Tibial nerve (tissue), 4 donors: ENCODE results near the gene GPR55. TPM values are rescaled to one million over a fixed set of nuclear protein-coding genes. Genes with fewer than 3 reads are reported as not detected.

Experiments used
- DNase-seq, 2 donors: peaks; one replicate each; pipeline ENCODE4 v3.0.0-alpha.2; 2019; ENCODE audit warnings: low spot score in 2 of 2
- H3K27ac ChIP-seq, 4 donors: fragments of 200-600 bp; sonication (generic) in 3 of 4; one replicate each; pipeline ENCODE4 v1.5.1; 2017 to 2019; ENCODE audit warnings: mild to moderate bottlenecking in 1 of 4
- H3K27me3 ChIP-seq, 2 donors: fragments of 200-600 bp; sonication (generic) in 1 of 2; one replicate each; pipeline versions ENCODE4 v1.5.1 to v1.6.0; 2017 to 2019
- H3K36me3 ChIP-seq, 3 donors: fragments of 200-600 bp; sonication (generic); one replicate each; pipeline ENCODE4 v1.5.1; 2018 to 2019
- H3K4me1 ChIP-seq, 4 donors: fragments of 200-600 bp; sonication (generic) in 3 of 4; one replicate each; pipeline ENCODE4 v1.5.1; 2017 to 2019
- H3K4me3 ChIP-seq, 4 donors: fragments of 200-600 bp; sonication (generic) in 3 of 4; one replicate each; pipeline ENCODE4 v1.5.1; 2017 to 2019; ENCODE audit warnings: mild to moderate bottlenecking in 1 of 4, moderate library complexity in 1 of 4
- H3K9me3 ChIP-seq, 4 donors: fragments of 200-600 bp; sonication (generic) in 3 of 4; one replicate each; pipeline ENCODE4 v1.5.1; 2017 to 2019
- CTCF ChIP-seq, 5 experiments: fragments of 200-600 bp in 3 of 5; fragments of 450-650 bp in 2 of 5; sonication (generic) in 3 of 5; IDR thresholded peaks; one replicate each; pipeline ENCODE4 v1.5.1; 2016 to 2019; ENCODE audit warnings: antibody characterized with exemption in 5 of 5, mild to moderate bottlenecking in 3 of 5, moderate library complexity in 2 of 5
- EP300 ChIP-seq, 2 donors: sonication (generic); formaldehyde crosslinking; IDR thresholded peaks; one replicate each; pipeline ENCODE4 v1.6.1; 2017; ENCODE audit warnings: antibody characterized with exemption in 2 of 2, mild to moderate bottlenecking in 1 of 2
- POLR2A ChIP-seq, 2 donors: fragments of 450-650 bp; IDR thresholded peaks; one replicate each; pipeline ENCODE4 v1.6.1; 2017; ENCODE audit warnings: antibody characterized with exemption in 2 of 2, mild to moderate bottlenecking in 2 of 2, moderate library complexity in 2 of 2
- WGBS, 2 donors: methylation state at CpG; one replicate each; pipeline ENCODE4 v1.1.5; 2018; 5-methylcytosine and 5-hydroxymethylcytosine counted together
- total RNA-seq, 4 donors: library from RNA; depleted of rRNA; stranded (reverse); fragments of >200 nt; gene quantifications; one replicate each; pipeline ENCODE4 v1.1.0, GENCODE V29; 2016

Gene GPR55
- total RNA-seq, 4 donors from 2014 or later, result 0.21 TPM; not detected in 3

DNA sequence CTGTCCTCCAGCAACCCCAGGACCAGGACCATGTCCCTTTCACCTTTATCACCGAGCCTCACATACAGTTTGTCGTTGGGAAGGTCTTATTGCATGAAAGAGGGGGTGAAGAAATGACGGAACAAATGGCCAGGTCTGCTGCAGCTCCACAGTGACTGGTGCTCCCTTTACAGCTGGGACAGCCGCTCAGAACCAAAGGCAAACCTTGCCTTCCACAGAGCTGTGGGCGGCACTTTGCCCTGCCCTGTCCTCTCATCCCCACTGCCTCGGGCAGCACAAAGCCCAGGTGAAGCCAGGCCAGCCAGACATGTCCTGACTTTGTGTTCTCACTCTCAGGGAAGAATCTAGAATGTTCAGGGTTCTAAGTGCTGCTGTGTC lies 961 bp downstream of the GPR55 start:
- Histone ChIP-seq H3K27ac (no peak overlapping the region), H3K36me3 (no peaks in the 10 kb centered on the region), H3K4me3 (no peak overlapping the region), H3K4me1 (no peaks in the 10 kb centered on the region), H3K27me3 (no peaks in the 10 kb centered on the region), H3K9me3 (no peaks in the 10 kb centered on the region)
- 70 to 80% methylated on average over 6 of the region's 6 CpGs for WGBS, 2 donors
- TF ChIP-seq EP300 (IDR thresholded peaks at IDR 0.05) (no peak), POLR2A (IDR thresholded peaks at IDR 0.05) (no peak), CTCF (IDR thresholded peaks at IDR 0.05) (no peak)
- DNase-seq, result no peak

- WGBS, 2 donors, result 88 to 91% methylated on average over 16 of the region's 16 CpGs
- H3K27me3 ChIP-seq, result no peaks in the 10 kb centered on the region
Observed at GRCh38 chr2:230922951-230923717, 1.9 kb downstream of the GPR55 start.

DNA sequence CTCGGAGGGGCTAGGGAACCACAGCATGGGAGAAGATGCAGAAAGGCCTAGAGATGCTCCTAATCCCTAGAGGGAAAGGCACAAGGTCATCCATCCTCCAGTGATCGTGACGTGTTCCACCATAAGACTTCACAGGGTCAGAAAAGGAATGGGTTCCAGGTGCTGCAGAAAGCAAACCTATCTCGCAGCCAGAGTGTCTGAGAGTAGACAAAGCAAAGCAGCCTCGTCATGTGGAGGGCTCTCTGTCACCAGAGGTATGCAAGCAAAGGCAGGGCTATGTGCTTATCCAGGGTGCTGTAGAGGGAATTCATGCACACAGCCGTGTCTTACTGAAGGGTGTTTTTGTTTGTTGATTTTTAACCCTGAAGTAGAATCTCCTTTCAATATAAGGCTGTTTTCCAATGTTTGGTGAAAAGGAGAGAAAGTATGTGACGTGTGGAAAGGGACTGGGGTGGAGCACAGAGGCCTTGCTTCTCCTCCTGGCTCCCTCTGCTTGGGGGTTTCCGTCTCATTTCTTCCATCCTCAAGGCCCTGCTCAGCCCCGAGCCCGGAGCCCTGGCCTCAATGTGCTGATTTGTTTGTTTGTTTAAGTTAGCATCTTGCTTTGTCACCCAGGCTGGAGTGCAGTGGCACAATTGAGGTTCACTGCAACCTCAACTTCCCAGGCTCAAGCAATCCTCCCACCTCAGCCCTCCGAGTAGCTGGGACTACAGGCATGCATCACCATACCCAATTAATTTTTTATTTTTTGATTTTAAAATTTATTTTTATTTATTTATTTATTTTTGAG lies 3.0 kb downstream of the GPR55 start:
- Histone ChIP-seq H3K36me3 (no peaks in the 10 kb centered on the region), H3K27me3 (no peaks in the 10 kb centered on the region), H3K27ac (no peak overlapping the region), H3K9me3 (no peaks in the 10 kb centered on the region), H3K4me1 (no peaks in the 10 kb centered on the region), H3K4me3 (no peak overlapping the region)
- no peak for TF ChIP-seq EP300 (IDR thresholded peaks at IDR 0.05)
- no peak for TF ChIP-seq CTCF (IDR thresholded peaks at IDR 0.05)
- no peak for TF ChIP-seq POLR2A (IDR thresholded peaks at IDR 0.05)
- DNase-seq, result no peak
- 79% methylated on average over 11 of the region's 11 CpGs for WGBS, 2 donors

More at GRCh38 chr2:230922951-230923717, 1.9 kb downstream of the GPR55 start:
- Histone ChIP-seq H3K27ac (no peak overlapping the region), H3K4me1 (no peaks in the 10 kb centered on the region), H3K4me3 (no peak overlapping the region), H3K9me3 (no peaks in the 10 kb centered on the region), H3K36me3 (no peaks in the 10 kb centered on the region)
- DNase-seq, result no peak
- no peak for TF ChIP-seq CTCF (IDR thresholded peaks at IDR 0.05)
- no peak for TF ChIP-seq POLR2A (IDR thresholded peaks at IDR 0.05)
- TF ChIP-seq EP300 (IDR thresholded peaks at IDR 0.05), result no peak

DNA sequence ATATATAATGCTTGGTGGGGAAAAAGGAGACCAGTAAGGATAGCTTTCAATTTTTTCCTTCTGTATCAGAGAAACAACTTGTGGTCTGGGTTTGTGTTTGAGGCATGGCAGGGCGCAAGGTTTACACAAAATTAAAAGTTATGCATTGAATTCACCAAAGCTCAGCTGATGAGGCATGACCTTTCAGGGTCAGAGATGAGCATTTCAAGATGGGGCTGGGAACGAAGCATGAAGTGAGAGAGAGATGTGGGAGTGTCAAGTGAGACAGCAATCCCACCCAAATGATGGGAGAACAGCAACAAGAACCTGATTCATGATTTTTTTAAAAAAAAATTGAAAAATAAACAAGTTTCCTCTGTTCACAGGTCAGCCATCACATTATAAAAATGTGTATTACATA lies 4.9 kb downstream of the GPR55 start:
- H3K27ac ChIP-seq, result no peak overlapping the region
- no peaks in the 10 kb centered on the region for H3K27me3 ChIP-seq
- no peak overlapping the region for H3K4me3 ChIP-seq
- DNase-seq, result no peak
- H3K4me1 ChIP-seq, result no peaks in the 10 kb centered on the region
- no peaks in the 10 kb centered on the region for H3K36me3 ChIP-seq
- H3K9me3 ChIP-seq, result no peaks in the 10 kb centered on the region
- WGBS, 2 donors, result 42 to 49% methylated on average over 2 of the region's 2 CpGs
- TF ChIP-seq POLR2A (IDR thresholded peaks at IDR 0.05) (no peak), EP300 (IDR thresholded peaks at IDR 0.05) (no peak), CTCF (IDR thresholded peaks at IDR 0.05) (no peak)

DNA sequence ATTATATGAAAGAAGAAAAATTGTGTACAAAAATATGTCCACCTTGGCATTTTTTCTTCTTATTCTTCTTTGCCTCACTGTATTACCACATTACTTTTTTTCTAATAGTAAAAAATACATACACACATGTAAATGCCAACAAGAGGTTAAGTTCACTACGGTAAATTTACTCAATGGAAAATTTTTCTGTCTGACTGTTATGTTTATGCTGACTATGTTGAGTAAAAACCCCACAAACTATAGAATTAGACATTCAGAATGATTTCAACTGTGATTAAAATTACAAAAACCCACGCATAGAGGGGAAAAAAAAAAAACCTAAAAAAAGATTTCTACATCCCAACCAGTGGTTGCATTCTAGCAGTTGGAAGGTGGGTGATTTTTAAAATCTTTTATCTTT lies 5.4 kb downstream of the GPR55 start:
- no peaks in the 10 kb centered on the region for H3K36me3 ChIP-seq
- H3K4me3 ChIP-seq, result no peak overlapping the region
- 36 to 55% methylated on average over 2 of the region's 2 CpGs for WGBS, 2 donors
- no peak overlapping the region for H3K27ac ChIP-seq
- H3K9me3 ChIP-seq, result no peaks in the 10 kb centered on the region
- H3K27me3 ChIP-seq, result no peaks in the 10 kb centered on the region
- no peaks in the 10 kb centered on the region for H3K4me1 ChIP-seq
- no peak for DNase-seq
- TF ChIP-seq EP300 (IDR thresholded peaks at IDR 0.05), result no peak
- no peak for TF ChIP-seq CTCF (IDR thresholded peaks at IDR 0.05)
- TF ChIP-seq POLR2A (IDR thresholded peaks at IDR 0.05), result no peak
